CD4-positive, alpha-beta T cell treated with Interleukin-21 for 1 hour (primary cell): Measurements from ENCODE around the gene EPHA6.
"Not testable (repeated sequence)": the region's sequence is repeated elsewhere in the genome, so short reads cannot be mapped to it uniquely, and the experiment has no call there.

Experiments
- DNase-seq: peaks from one replicate; pipeline ENCODE4 v3.0.0-alpha.2; 2020

EPHA6 gene

DNA sequence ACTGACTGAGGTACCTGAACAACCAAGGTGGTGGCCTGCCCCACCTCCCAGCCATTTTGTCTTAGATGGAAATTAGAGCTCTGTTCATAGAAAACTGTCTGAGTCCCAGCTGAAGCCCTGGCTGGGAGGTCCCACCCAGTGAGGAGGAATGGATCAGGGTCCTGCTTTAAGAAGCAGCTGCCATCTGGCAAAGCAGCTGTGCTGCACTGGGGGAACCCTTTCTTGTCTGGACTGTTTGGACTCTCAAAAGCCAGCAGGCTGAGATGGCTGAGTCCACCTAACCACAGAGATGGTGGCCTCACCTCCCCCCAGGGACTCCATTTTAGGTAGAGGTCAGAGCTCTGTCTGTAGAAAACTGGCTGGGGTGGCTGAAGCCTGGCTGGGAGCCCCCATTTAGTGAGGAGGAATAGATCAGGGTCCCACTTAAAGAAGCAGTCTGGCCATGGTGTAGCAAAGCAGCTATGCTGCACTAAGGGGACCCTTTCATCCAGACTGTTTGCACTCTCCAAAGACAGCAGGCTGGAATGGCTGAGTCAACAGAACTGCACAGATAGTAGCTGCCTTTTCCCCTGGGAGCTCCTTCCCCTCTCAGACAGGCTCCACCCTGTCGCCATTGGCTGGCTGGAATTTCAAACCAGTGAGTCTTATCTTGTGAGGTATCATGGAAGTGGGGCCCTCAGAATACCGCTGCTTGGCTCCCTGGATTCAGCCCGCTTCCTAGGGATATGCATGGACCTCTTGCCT is 116.9 kb downstream of the EPHA6 start:
- no peak for DNase-seq

- DNase-seq: not testable (repeated sequence)
These were observed 127.7 kb downstream of the EPHA6 start for GRCh38 chr3:96942131-96942530.

DNA sequence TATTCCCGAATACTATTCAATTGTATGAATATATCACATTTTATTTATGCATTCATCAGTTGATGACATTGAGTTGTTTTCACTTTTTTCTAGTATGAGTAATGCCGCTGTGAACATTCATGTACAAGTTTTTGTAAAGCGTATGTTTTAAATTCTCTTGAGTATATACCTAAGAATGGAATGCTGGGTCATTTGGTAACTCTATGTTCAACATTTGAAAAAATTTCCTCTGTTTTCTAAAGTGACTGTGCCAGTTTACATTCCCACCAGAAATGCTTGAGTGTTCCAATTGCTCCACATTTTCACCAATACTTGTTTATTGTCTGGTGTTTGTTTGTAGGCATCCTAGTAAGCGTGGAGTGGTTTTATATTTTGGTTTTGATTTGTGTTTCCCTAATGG is 144.5 kb downstream of the EPHA6 start:
- no peak for DNase-seq

DNA sequence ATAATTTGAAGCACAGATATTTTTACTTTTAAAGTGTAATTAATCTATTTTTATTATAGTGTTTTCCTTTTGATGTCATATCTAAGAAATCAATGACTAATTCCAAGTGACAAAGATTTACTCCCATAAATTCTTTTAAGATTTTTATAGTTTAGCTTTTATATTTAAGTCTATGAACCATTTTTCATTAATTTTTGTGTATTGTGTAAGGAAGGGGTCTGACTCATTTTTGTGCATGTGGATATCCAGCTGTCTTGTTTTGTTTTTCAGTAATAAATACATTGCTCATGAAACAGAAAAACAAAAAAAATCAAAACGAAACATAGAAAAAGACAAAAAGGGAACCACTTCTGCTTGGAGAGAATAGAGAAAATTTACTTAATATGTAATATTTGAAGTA is 145.1 kb downstream of the EPHA6 start:
- no peak for DNase-seq

DNA sequence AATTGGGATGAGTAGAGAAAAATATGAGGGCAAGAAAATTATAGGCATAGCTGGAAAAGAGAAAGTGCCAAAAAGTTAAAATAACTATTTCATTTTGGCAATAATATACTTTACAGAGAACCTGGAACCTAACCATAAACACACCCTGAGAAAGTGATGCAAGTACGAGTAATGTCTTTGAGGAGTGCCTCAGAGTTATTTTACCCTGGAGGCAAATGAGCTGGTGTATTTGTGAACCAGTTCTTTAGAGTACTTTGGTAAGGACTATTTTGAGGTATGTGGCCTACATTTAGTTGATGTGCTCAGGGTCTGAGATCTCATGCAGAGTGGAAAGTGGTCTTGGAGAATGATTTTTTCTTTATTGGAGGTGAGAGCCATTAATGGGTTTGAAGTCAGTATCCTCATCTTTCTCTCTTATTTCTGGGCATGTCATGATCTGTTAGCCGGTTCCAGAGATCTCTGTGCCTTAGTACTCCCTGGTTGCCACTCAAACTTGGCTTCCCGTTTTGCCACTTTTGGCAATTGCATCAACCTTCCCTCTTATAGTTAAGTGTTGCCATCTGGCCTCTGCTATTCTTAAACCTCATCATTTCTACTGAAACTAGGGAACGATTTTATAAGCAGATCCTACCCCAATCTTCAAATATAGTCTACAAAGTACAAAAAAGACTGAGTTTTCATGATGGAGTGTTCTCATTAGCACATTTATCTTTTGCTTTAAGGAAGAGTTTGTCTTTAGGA is 145.7 kb downstream of the EPHA6 start:
- DNase-seq: no peak

DNA sequence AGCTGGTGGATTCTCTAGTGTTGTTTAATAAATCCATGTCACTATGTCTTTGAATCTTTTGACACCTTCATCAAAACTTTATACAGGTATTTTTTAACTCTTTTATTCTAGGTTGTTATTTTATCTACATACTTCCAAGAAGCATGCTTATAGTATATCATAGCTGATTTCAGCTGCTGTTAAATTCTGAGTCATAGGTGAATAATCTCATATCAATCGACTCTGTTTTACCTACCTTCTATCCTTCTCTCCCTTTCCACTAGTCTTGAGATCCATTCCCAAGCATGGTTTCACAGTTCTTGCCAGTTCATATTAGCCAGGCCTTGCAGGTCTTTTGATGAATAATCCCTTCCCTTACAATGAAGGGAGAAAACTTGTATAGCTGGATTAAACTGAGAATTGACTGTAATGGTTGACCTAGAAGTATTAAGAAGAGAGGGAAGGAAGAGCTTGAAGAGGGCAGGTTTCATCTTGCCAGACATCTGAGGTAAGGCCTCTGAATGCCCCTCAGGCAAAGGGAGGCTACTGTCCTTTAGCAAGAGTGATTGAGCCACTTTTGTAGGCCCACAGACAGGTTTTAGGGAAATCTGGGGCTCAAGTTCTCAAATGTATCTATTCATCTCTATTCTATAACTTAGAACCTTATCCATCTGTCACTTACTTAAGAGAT is 146.4 kb downstream of the EPHA6 start:
- DNase-seq: no peak

- DNase-seq: no peak
These were observed 147.2 kb downstream of the EPHA6 start for GRCh38 chr3:96961576-96961975.

DNA sequence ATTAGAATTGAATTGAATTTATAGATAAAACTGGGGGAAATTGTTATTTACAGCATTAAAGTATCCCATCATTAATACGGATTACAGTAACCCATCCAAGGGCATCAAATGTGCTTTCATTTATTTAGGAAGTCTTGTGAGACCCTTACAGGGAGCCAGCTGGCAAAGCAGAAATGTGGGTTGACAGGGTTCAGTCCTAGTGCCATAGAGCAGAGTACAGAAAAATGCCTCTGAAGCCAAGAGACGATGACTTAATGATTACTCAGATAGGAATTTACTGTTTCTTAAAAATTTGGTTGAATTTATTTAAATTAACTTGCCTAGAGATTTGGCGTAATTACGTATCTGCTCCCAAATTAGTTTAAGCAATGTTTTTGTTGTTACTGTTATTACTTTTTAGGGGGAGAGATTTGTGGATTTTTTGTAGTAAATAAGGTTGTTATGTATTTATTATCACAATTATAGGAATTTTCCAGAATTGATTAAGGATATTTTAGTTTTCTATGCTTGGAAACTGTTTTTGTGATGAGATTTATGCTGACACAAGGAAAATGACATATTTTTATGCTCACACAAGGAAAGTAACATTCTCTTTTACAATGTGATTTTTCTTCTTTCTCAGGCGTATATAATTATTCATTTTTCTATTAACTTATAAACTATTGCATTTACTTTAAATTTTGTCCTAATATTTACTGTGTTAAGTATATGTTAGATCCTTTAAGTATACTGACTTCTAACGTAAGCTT is 152.0 kb downstream of the EPHA6 start:
- no peak for DNase-seq

- no peak for DNase-seq
These were observed 155.8 kb downstream of the EPHA6 start for GRCh38 chr3:96970211-96970610.

GRCh38 chr3:96977671-96978070 is 163.3 kb downstream of the EPHA6 start:
- DNase-seq: no peak

- not testable (repeated sequence) for DNase-seq
These were observed 169.3 kb downstream of the EPHA6 start for GRCh38 chr3:96983716-96984115.

DNA sequence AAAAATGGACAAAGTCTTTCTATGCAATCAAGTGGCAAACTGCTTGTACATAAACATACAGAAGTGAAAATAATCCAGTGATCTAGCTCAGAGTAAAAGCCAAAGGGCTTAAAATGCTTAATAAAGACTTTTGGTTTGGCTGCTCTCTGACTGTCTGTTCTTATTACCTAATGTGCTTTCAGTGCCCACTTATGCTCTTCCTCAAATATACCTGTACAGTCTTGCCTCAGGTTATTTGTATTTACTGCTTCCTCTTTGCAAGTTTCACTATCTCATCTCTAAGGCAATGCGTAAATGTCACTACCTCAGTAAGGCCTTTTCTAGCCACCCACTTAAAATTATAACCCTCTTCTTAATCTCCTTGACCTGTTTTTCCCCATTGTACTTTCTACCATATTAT is 171.8 kb downstream of the EPHA6 start:
- DNase-seq: no peak

DNA sequence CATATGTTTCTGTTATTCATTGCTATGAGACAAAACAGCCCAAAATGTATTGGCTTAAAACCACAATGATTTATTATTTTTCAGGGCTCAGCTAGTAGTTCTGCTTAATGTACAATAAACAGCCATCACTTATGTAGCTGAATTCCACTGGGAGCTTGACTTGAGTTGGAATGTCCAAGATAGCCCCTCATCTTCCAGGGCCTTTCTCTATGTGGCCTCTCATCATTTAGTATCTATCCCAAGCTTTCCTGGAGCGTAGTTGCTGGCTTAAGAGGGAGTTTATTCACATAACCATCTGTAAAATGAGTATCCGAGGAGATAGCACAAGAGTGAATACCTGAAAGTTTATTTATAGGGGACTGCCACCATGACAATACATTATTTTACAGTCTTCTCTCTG is 176.8 kb downstream of the EPHA6 start:
- no peak for DNase-seq

GRCh38 chr3:96991800-96992365 is 177.5 kb downstream of the EPHA6 start:
- no peak for DNase-seq

DNA sequence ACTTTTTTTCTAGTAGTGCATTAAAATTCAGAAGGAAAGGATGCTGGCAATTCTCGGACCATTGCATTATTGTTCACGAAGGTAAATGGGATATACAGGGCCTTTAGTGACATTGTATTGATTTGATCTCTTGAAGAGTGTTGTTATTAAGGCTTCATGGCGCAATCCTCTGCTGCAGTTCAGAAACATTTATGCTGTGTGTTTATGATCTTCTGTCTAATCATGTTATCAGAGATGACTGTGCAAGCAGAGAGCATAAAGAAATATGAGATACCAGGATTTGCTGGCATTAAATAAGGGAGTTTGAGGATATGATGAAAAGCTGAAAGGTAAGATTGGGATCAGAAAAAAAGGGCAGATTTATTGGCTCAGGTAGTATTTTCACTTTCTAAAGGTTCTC is 180.6 kb downstream of the EPHA6 start:
- DNase-seq: no peak

GRCh38 chr3:96996009-96996408 is 181.6 kb downstream of the EPHA6 start:
- no peak for DNase-seq

GRCh38 chr3:97001611-97002010 is 187.2 kb downstream of the EPHA6 start:
- no peak for DNase-seq

GRCh38 chr3:97009427-97010019 is 195.1 kb downstream of the EPHA6 start:
- DNase-seq: no peak

DNA sequence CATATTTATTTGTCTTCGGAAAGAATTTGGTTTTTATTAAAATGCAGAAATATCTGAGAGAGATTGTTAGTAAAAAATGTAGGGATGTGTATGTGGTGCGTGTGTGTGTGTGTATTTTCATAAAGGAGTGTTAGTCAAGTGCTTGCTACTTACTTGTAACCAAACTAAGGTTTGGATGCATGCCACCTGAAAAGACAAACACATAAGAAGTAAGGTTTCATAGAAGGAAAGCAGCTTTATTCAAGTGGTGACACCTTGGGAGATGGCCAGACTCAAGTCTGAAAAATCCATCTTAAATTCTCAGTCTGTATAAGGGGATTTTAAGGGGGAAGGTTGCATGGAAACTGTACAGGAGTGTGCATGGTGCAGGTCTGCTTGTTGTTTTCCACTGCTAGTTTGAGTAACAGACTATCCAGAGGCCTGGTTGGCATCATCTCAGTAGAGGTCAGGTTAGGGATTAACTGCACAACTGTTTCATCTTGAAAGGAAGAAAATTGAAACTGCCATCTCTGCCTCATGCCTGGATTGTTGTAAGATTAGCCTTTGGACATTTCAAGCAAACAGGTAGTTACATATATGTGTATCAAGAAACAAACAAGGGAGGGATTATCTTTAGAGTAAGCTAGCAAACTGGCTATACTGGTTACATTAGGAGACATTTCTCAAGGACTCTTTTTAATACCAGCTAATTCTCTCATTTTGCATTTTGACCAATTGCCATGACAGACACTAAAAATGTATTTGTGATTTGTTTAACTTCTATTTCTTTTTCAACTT is 196.7 kb downstream of the EPHA6 start:
- no peak for DNase-seq

DNA sequence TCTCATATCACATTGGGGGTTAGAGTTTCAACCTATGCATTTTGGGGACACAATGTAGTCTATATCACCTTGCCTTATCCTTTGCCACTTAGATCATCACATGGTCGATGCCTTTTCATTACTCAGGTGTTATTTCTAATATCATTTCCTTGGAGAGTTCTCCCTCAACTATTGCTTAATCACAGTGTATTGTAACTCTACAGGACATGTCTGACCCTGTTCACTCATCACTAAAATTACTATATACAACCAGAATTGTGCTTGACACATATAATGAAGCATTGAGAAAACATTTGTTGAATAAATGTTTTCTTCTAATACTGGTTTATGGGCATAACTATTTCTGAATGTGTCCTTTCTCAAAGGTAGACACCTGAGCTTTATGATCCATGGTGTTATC is 207.4 kb downstream of the EPHA6 start:
- no peak for DNase-seq

GRCh38 chr3:97025612-97026011 is 211.2 kb downstream of the EPHA6 start:
- DNase-seq: not testable (repeated sequence)

DNA sequence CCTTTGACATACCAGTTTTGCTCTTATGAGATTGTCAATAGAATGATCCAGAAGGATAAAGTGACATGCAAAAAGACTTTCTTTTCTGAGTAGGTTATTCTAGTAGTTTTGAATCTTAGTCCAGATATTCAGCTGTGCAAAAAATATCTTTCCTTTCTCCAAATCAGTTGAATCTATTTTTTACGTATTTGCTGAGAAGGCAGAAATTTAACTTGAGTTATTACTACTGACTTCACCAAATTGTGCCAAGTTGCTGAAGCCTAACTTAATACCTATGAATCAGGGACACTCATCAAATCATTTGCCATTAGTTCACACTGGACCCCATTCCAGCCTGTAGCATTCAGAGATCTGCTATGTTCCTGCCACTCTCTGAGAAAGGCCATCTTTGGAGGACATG is 215.6 kb downstream of the EPHA6 start:
- DNase-seq: no peak
